Right atrium auricular region (tissue), 2 donors: ENCODE data around the gene COMT. TPM values are rescaled to one million over a fixed set of nuclear protein-coding genes. Genes with fewer than 3 reads are reported as not detected.

ENCODE experiments used
- DNase-seq: peaks from one replicate; pipeline ENCODE4 v3.0.0-alpha.2; 2019; ENCODE audit warnings: low spot score
- H3K27ac ChIP-seq, 2 donors: fragments of 200-600 bp; sonication (generic); 1 replicate in 1 of 2; 2 replicates in 1 of 2; pipeline ENCODE4 v1.5.1; 2016 to 2019
- H3K27me3 ChIP-seq, 2 donors: fragments of 200-600 bp; sonication (generic); one replicate each; pipeline versions ENCODE4 v1.5.1 to v1.6.0; 2017 to 2019
- H3K36me3 ChIP-seq: fragments of 200-600 bp; sonication (generic); one replicate; pipeline ENCODE4 v1.5.1; 2016
- H3K4me1 ChIP-seq, 2 donors: fragments of 200-600 bp; sonication (generic); one replicate each; pipeline versions ENCODE4 v1.5.1 to v1.6.0; 2017 to 2019
- H3K4me3 ChIP-seq, 2 donors: fragments of 200-600 bp; sonication (generic); 1 replicate in 1 of 2; 2 replicates in 1 of 2; pipeline ENCODE4 v1.5.1; 2017 to 2019; ENCODE audit warnings: mild to moderate bottlenecking in 1 of 2, moderate library complexity in 1 of 2
- H3K9me3 ChIP-seq, 2 donors: fragments of 200-600 bp; sonication (generic); one replicate each; pipeline ENCODE4 v1.5.1; 2019
- total RNA-seq, 2 donors: library from RNA; depleted of rRNA; stranded (reverse); fragments of >200 nt; gene quantifications; one replicate each; pipeline ENCODE4 v1.1.0, GENCODE V29; 2016
- TF ChIP-seq, protein P1 (sequence below), 2 donors: fragments of 200-600 bp; sonication (generic); IDR thresholded peaks; one replicate each; pipeline ENCODE4 v1.5.1; 2019; ENCODE audit warnings: antibody characterized with exemption in 2 of 2

COMT gene
- total RNA-seq: 100 to 1,000 TPM; 142 to 195 TPM

DNA sequence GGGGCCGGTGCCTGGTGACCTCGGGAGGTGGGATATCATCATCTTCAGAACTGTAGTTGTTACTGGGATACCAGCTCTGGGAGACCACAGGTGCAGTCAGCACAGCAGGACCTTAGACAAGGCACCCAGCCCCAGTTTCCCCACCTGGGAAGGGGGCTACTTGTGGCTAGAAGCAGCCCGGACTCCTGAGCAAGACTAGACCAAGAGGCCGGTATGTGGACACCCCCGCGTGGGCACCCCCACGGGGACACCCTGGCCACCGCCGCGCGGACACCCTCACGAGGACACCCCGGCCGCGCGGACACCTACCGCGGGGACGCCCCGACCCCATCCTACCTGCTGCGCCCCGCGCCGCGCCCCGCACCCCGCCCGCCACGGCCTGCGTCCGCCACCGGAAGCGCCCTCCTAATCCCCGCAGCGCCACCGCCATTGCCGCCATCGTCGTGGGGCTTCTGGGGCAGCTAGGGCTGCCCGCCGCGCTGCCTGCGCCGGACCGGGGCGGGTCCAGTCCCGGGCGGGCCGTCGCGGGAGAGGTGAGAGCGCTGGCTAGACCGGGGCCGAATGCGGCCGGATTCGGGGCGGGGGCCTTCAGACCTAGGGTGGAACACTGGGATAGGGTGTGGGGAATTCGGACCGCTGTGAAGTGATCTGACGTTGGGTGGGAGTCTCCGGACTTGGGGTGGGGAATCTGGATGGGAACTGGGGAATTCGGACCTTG lies at the start of gene COMT, which contains the start of gene TXNRD2:
Gene COMT, plus strand, starts transcription at position 408 of the 718 bp plus-strand sequence. CDS start 20,755 bp downstream, outside the sequence.
Gene TXNRD2, minus strand, starts transcription at position 454 of the 718 bp plus-strand sequence. Its CDS starts 15 bp downstream, at position 439.
- H3K4me3 ChIP-seq: peak within 1 kb of the TSS; percentile 71 to 94
- H3K9me3 ChIP-seq: no peaks in the 10 kb centered on the region
- TF ChIP-seq, protein P1, sequence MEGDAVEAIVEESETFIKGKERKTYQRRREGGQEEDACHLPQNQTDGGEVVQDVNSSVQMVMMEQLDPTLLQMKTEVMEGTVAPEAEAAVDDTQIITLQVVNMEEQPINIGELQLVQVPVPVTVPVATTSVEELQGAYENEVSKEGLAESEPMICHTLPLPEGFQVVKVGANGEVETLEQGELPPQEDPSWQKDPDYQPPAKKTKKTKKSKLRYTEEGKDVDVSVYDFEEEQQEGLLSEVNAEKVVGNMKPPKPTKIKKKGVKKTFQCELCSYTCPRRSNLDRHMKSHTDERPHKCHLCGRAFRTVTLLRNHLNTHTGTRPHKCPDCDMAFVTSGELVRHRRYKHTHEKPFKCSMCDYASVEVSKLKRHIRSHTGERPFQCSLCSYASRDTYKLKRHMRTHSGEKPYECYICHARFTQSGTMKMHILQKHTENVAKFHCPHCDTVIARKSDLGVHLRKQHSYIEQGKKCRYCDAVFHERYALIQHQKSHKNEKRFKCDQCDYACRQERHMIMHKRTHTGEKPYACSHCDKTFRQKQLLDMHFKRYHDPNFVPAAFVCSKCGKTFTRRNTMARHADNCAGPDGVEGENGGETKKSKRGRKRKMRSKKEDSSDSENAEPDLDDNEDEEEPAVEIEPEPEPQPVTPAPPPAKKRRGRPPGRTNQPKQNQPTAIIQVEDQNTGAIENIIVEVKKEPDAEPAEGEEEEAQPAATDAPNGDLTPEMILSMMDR (IDR thresholded peaks at IDR 0.05): peak in 1 of 2 donors; percentile 25
- peaks cover 0 to 39% of the 10 kb centered on the region in 2 donors for H3K4me1 ChIP-seq
- no peaks in the 10 kb centered on the region for H3K36me3 ChIP-seq
- no peak for DNase-seq
- H3K27me3 ChIP-seq: no peaks in the 10 kb centered on the region
- H3K27ac ChIP-seq: peak within 1 kb of the TSS; percentile 97

DNA sequence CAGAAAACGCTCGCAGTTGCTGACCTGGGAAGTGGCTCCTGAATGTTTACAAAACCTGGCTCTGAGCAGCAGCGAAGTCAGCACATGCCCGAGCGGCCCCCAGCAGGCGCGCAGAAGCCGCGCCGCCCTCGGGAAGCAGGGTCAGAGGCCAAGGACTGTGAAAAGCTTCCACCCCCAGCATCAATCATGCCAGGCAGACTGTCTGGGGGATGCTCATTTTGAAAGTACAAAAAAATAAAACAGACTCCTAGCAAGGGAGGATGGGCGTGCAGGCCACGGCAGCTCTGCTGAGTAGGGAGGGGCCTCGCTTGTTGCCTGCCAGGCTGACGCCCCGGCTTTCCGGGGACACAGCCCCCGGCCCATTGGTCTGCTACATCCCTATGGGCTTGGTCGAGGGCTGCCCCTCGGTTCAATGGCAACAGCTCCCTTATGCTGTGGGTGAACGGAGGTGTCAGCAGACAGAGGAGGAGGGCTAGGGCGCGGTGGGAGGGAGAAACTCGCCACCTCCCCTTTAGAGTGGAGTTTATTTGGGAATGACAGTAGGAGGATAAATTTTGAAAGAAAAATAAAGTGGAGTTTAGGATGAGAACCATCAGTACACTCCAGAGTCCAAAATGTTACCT lies 49.2 kb upstream of the COMT start:
- peaks cover 9% of the 10 kb centered on the region for H3K36me3 ChIP-seq
- no peaks in the 10 kb centered on the region for H3K27me3 ChIP-seq

GRCh38 chr22:19892925-19893324 lies 48.6 kb upstream of the COMT start:
- Histone ChIP-seq H3K4me3 (no peak overlapping the region), H3K4me1 (peaks cover 0 to 13% of the 10 kb centered on the region in 2 donors), H3K36me3 (peaks cover 15% of the 10 kb centered on the region), H3K27ac (no peak overlapping the region), H3K9me3 (no peaks in the 10 kb centered on the region), H3K27me3 (no peaks in the 10 kb centered on the region)
- TF ChIP-seq, protein P1 (IDR thresholded peaks at IDR 0.05): no peak
- DNase-seq: no peak

More for the DNA sequence above, 49.2 kb upstream of the COMT start:
- DNase-seq: no peak
- Histone ChIP-seq H3K27ac (no peak overlapping the region), H3K4me1 (peaks cover 0 to 13% of the 10 kb centered on the region in 2 donors), H3K4me3 (no peak overlapping the region), H3K9me3 (no peaks in the 10 kb centered on the region)
- TF ChIP-seq, protein P1 (IDR thresholded peaks at IDR 0.05): no peak

DNA sequence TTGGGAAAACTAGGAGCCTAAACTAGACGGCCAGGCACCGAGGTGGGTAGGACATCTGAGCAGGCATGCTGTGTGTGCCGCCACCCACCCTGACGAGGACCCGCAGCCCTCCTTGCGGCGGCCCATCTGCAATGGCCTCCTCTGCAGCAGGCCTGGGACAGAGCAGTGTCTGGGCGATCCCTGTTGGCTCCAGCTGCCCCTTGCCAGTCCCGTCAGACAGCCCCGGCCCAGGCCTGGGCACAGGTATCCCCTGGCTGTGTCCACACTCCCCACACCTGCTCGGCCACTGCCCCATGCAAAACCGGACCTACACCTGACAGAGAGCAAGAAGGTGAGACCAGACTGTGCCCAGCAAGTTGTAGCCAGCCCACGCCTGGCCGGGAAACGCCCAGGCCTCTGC lies 48.2 kb upstream of the COMT start:
- no peak for DNase-seq
- TF ChIP-seq, protein P1 (IDR thresholded peaks at IDR 0.05): no peak
- Histone ChIP-seq H3K27me3 (no peaks in the 10 kb centered on the region), H3K4me1 (peaks cover 0 to 13% of the 10 kb centered on the region in 2 donors), H3K9me3 (no peaks in the 10 kb centered on the region), H3K27ac (no peak overlapping the region), H3K4me3 (no peak overlapping the region), H3K36me3 (peaks cover 19% of the 10 kb centered on the region)

DNA sequence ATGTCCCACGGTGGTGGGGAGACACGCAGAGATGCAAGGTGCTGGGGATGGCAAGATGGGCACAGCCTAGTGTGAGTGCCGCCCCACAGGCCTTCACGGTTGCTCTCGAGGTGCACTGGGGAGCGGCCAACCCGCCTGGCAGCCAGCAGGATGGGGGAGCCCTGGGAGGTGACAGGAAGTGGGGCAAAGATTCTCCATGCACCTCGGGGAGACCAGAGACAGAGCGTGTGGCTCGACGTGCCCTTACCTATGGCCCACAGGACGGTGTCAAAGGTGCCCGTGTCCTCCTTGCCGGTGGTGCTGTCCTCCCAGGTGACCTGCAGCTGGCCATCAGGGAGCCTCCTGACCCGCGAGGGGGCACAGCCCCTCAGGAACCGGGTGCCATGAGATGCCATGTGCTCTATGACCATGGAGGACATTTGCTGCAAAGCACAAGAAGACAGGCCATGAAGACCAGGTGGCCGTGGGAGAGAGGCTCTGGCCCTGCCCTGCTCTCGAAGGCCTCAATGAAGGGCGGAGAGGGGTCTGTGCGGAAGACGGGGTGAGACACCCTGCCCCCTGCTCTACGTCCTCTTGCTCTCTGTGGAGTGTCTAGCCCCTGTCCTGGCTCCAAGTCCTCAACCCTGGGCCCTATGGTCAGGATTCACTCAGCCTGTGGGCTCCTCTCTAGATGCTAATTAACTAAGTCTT lies 46.3 kb upstream of the COMT start:
- TF ChIP-seq, protein P1 (IDR thresholded peaks at IDR 0.05): no peak
- H3K27ac ChIP-seq: no peak overlapping the region
- H3K4me3 ChIP-seq: no peak overlapping the region
- peaks cover 24% of the 10 kb centered on the region for H3K36me3 ChIP-seq
- H3K27me3 ChIP-seq: no peaks in the 10 kb centered on the region
- peaks cover 0 to 13% of the 10 kb centered on the region in 2 donors for H3K4me1 ChIP-seq
- H3K9me3 ChIP-seq: no peaks in the 10 kb centered on the region
- DNase-seq: no peak
